Thyroid gland (tissue), 4 donors: Measurements from ENCODE around the gene DNHD1.

Source experiments
- POLR2A ChIP-seq, 2 donors: fragments of 450-650 bp; IDR thresholded peaks; one replicate each; pipeline ENCODE4 v1.6.1; 2017; ENCODE audit warnings: antibody characterized with exemption in 2 of 2, mild to moderate bottlenecking in 2 of 2, moderate library complexity in 1 of 2
- TF ChIP-seq, protein P1 (sequence below), 6 experiments: fragments of 200-600 bp in 3 of 6; fragments of 450-650 bp in 3 of 6; sonication (generic) in 3 of 6; IDR thresholded peaks; one replicate each; pipeline ENCODE4 v1.5.1; 2016 to 2019; ENCODE audit warnings: antibody characterized with exemption in 6 of 6, mild to moderate bottlenecking in 2 of 6, inconsistent platforms in 1 of 6, moderate library complexity in 1 of 6

DNA sequence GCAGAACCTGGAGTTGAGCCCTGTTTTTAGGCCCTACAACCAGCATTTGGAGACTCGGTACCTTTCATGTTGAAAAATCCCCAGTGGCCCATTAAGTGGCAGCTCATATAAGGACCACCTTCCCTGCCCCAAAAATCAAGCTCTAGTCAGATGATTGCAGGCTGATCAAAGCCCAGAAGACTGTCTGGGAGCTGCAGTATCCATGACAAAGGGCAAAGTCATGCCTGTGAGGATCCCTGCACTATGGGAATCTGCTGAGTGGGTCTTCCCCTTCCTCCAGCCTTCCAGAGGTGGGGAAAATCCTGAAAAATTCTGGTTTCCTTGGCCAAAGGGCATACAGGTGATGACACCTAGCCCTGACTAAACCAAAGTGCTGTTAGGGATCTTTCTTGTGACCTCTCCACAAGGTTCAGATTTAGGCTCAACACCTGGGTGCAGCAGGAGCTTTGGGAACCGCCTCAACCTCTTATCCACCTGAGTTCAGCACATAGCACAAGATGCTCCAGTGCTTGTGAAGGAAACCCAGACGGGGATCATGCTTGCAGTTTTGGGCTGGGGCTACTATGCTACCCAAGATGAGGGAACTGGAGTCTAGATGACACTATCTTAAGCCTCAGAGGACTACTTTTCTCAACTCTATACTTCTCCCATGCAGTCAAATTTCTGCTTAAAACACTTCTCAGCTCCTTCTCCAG, 22.1 kb upstream of the DNHD1 start:
- TF ChIP-seq, protein P1, sequence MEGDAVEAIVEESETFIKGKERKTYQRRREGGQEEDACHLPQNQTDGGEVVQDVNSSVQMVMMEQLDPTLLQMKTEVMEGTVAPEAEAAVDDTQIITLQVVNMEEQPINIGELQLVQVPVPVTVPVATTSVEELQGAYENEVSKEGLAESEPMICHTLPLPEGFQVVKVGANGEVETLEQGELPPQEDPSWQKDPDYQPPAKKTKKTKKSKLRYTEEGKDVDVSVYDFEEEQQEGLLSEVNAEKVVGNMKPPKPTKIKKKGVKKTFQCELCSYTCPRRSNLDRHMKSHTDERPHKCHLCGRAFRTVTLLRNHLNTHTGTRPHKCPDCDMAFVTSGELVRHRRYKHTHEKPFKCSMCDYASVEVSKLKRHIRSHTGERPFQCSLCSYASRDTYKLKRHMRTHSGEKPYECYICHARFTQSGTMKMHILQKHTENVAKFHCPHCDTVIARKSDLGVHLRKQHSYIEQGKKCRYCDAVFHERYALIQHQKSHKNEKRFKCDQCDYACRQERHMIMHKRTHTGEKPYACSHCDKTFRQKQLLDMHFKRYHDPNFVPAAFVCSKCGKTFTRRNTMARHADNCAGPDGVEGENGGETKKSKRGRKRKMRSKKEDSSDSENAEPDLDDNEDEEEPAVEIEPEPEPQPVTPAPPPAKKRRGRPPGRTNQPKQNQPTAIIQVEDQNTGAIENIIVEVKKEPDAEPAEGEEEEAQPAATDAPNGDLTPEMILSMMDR (IDR thresholded peaks at IDR 0.05) = no peak
- TF ChIP-seq POLR2A (IDR thresholded peaks at IDR 0.05) = no peak
